ENCODE results near the gene SH2D7. TPM values are rescaled to one million over a fixed set of nuclear protein-coding genes. Genes with fewer than 3 reads are reported as not detected.

The SH2D7 gene
- total RNA-seq, 1 experiment from 2014 or later, result not detected

- TF ChIP-seq CTCF (conservative IDR thresholded peaks at IDR 0.05) (no peak), EZH2 (IDR thresholded peaks at IDR 0.05; ENCODE audit: low read depth) (no peak)
- POLR2A ChIA-PET (ENCODE audit: unreplicated experiment), result no interaction called here
- Histone ChIP-seq H3K79me2 (ENCODE audit: low read depth) (no peaks in the 10 kb centered on the region), H3K36me3 (ENCODE audit: low read depth) (no peaks in the 10 kb centered on the region), H3K9me2 (ENCODE audit: insufficient read depth) (no peaks in the 10 kb centered on the region), H2AFZ (no peak overlapping the region), H3K9me3 (ENCODE audit: insufficient read depth, low read depth) (no peaks in the 10 kb centered on the region), H3K4me3 (no peak overlapping the region), H3K27me3 (ENCODE audit: insufficient read depth, low read depth) (no peaks in the 10 kb centered on the region), H4K20me1 (ENCODE audit: insufficient read depth) (no peaks in the 10 kb centered on the region), H3K27ac (no peak overlapping the region), H3K4me2 (no peak overlapping the region), H3K4me1 (replicated peaks; ENCODE audit: insufficient read depth) (no peaks in the 10 kb centered on the region; the same call in 1 of the 2 replicates), H3F3A (ENCODE audit: insufficient read depth, low read depth) (no peaks in the 10 kb centered on the region)
- CTCF ChIA-PET, result interaction anchor here (0.5 kb wide), 1 partner anchor 36 kb away, joined by 4 read pairs; no protein-coding TSS in a partner anchor
- DNase-seq, result no peak
- no TSS peak for BruUV-seq (replicated peaks)
- intact Hi-C loops (cut with micrococcal nuclease; ENCODE audit: unreplicated experiment), result no loop called here
Observed at GRCh38 chr15:78046796-78047341, 45.5 kb upstream of the SH2D7 start.

- no peaks in the 10 kb centered on the region; the same call in 1 of the 2 replicates for H3K4me1 ChIP-seq (replicated peaks; ENCODE audit: insufficient read depth)
- H2AFZ ChIP-seq, result no peak overlapping the region
- intact Hi-C loops (cut with micrococcal nuclease; ENCODE audit: unreplicated experiment), result no loop called here
- no peak overlapping the region for H3K4me3 ChIP-seq
- H3K79me2 ChIP-seq (ENCODE audit: low read depth), result no peaks in the 10 kb centered on the region
- no peaks in the 10 kb centered on the region for H4K20me1 ChIP-seq (ENCODE audit: insufficient read depth)
- CTCF ChIA-PET, result interaction anchor here (0.5 kb wide), 2 partner anchors 37 to 60 kb away, joined by 4 to 5 read pairs; no protein-coding TSS in a partner anchor
- H3K4me2 ChIP-seq, result no peak overlapping the region
- TF ChIP-seq EZH2 (IDR thresholded peaks at IDR 0.05; ENCODE audit: low read depth) (no peak), CTCF (conservative IDR thresholded peaks at IDR 0.05) (no peak)
- no peaks in the 10 kb centered on the region for H3K36me3 ChIP-seq (ENCODE audit: low read depth)
- no peaks in the 10 kb centered on the region for H3K9me2 ChIP-seq (ENCODE audit: insufficient read depth)
- DNase-seq, result no peak
- H3K27ac ChIP-seq, result no peak overlapping the region
- no peaks in the 10 kb centered on the region for H3K9me3 ChIP-seq (ENCODE audit: insufficient read depth, low read depth)
- H3K27me3 ChIP-seq (ENCODE audit: insufficient read depth, low read depth), result no peaks in the 10 kb centered on the region
- POLR2A ChIA-PET (ENCODE audit: unreplicated experiment), result no interaction called here
- H3F3A ChIP-seq (ENCODE audit: insufficient read depth, low read depth), result no peaks in the 10 kb centered on the region
- BruUV-seq (replicated peaks), result no TSS peak
Observed at GRCh38 chr15:78047761-78048627, 44.4 kb upstream of the SH2D7 start.

- no peaks in the 10 kb centered on the region for H3K36me3 ChIP-seq (ENCODE audit: low read depth)
- H3K9me2 ChIP-seq (ENCODE audit: insufficient read depth), result no peaks in the 10 kb centered on the region
- no TSS peak for BruUV-seq (replicated peaks)
- intact Hi-C loops (cut with micrococcal nuclease; ENCODE audit: unreplicated experiment), result no loop called here
- ChIA-PET CTCF (interaction anchor here (0.5 kb wide), 1 partner anchor 60 kb away, joined by 5 read pairs; no protein-coding TSS in a partner anchor), POLR2A (ENCODE audit: unreplicated experiment) (no interaction called here)
- H3K4me1 ChIP-seq (replicated peaks; ENCODE audit: insufficient read depth), result no peaks in the 10 kb centered on the region; the same call in 1 of the 2 replicates
- H3F3A ChIP-seq (ENCODE audit: insufficient read depth, low read depth), result no peaks in the 10 kb centered on the region
- no peak for DNase-seq
- H3K27ac ChIP-seq, result no peak overlapping the region
- no peak overlapping the region for H3K4me2 ChIP-seq
- H4K20me1 ChIP-seq (ENCODE audit: insufficient read depth), result no peaks in the 10 kb centered on the region
- no peaks in the 10 kb centered on the region for H3K79me2 ChIP-seq (ENCODE audit: low read depth)
- H3K27me3 ChIP-seq (ENCODE audit: insufficient read depth, low read depth), result no peaks in the 10 kb centered on the region
- H3K9me3 ChIP-seq (ENCODE audit: insufficient read depth, low read depth), result no peaks in the 10 kb centered on the region
- H2AFZ ChIP-seq, result no peak overlapping the region
- TF ChIP-seq EZH2 (IDR thresholded peaks at IDR 0.05; ENCODE audit: low read depth), result no peak
- no peak for TF ChIP-seq CTCF (conservative IDR thresholded peaks at IDR 0.05)
- no peak overlapping the region for H3K4me3 ChIP-seq
Observed at GRCh38 chr15:78048628-78048920, 43.8 kb upstream of the SH2D7 start.
